HepG2 (cell line): ENCODE measurements around the gene BCAS1. TPM values are rescaled to one million over a fixed set of nuclear protein-coding genes. Genes with fewer than 3 reads are reported as not detected.

Experiments
- E2F1 ChIP-seq: sonication (generic); formaldehyde crosslinking; IDR thresholded peaks from 2 replicates; pipeline ENCODE4 v1.5.0; 2020; ENCODE audit warnings: missing genetic modification reagents
- SETDB1 ChIP-seq: sonication (generic); formaldehyde crosslinking; IDR thresholded peaks from 2 replicates; pipeline ENCODE4 v1.5.1; 2020; ENCODE audit warnings: missing genetic modification reagents, mild to moderate bottlenecking, borderline replicate concordance
- TSC22D2 ChIP-seq: sonication (generic); formaldehyde crosslinking; IDR thresholded peaks from 2 replicates; pipeline ENCODE4 v1.5.1; 2020; ENCODE audit warnings: missing genetic modification reagents, mild to moderate bottlenecking, borderline replicate concordance
- ZFP36 ChIP-seq: fragments of 150-350 bp; IDR thresholded peaks from 2 replicates; pipeline ENCODE4 v1.6.1; 2018; ENCODE audit warnings: borderline replicate concordance, low read length, low read depth; ENCODE audit not compliant: partially characterized antibody
- ZNF619 ChIP-seq: sonication (generic); formaldehyde crosslinking; IDR thresholded peaks from 2 replicates; pipeline ENCODE4 v1.4.0; 2020; ENCODE audit warnings: mild to moderate bottlenecking, missing genetic modification reagents
- ZNF761 ChIP-seq: sonication (generic); formaldehyde crosslinking; conservative IDR thresholded peaks from 2 replicates; pipeline ENCODE4 v1.4.0; 2020; ENCODE audit warnings: mild to moderate bottlenecking, missing genetic modification reagents
- polyA plus RNA-seq, 8 experiments: library from polyadenylated mRNA; depleted of rRNA in 3 of 8; stranded (reverse) in 7 of 8; unstranded in 1 of 8; fragments of >200 nt; fragmentation: Illumina TruSeq in 4 of 8; extraction: Trizol in 4 of 8; gene quantifications; 2 replicates each; pipeline versions ENCODE4 v1.2.1 to v1.2.3, GENCODE V29; 2011 to 2016; ENCODE audit warnings: low read depth in 4 of 8, missing spikeins in 1 of 8, mixed read lengths in 1 of 8; ENCODE audit not compliant: insufficient read depth in 1 of 8
- total RNA-seq, 5 experiments: library from RNA; depleted of rRNA; stranded (reverse); fragments of >200 nt; fragmentation: Illumina TruSeq; extraction: Trizol; gene quantifications; 2 replicates each; pipeline ENCODE4 v1.2.3, GENCODE V29; 2016; ENCODE audit warnings: low read depth in 1 of 5
- TF ChIP-seq, protein P1 (sequence below), 2 experiments: sonication (generic) in 1 of 2; formaldehyde crosslinking in 1 of 2; IDR thresholded peaks; 2 replicates each; pipeline versions ENCODE4 v1.6.1 to v1.9.0; 2014 to 2022; ENCODE audit warnings: antibody characterized with exemption in 1 of 2, borderline replicate concordance in 1 of 2, inconsistent platforms in 1 of 2, low read depth in 1 of 2, missing genetic modification reagents in 1 of 2
- TF ChIP-seq, protein P2 (sequence below): sonication (generic); formaldehyde crosslinking; IDR thresholded peaks from 2 replicates; pipeline ENCODE4 v1.4.0; 2020; ENCODE audit warnings: missing genetic modification reagents, borderline replicate concordance
- TF ChIP-seq, protein P3 (sequence below): sonication (generic); formaldehyde crosslinking; IDR thresholded peaks from 2 replicates; pipeline ENCODE4 v1.5.0; 2020; ENCODE audit warnings: missing genetic modification reagents
- TF ChIP-seq, protein P4 (sequence below): sonication (generic); formaldehyde crosslinking; IDR thresholded peaks from 2 replicates; pipeline ENCODE4 v1.5.0; 2020; ENCODE audit warnings: mild to moderate bottlenecking, missing genetic modification reagents
- TF ChIP-seq, protein P5 (sequence below): sonication (generic); formaldehyde crosslinking; IDR thresholded peaks from 2 replicates; pipeline ENCODE4 v1.4.0; 2020; ENCODE audit warnings: missing genetic modification reagents, borderline replicate concordance

Gene BCAS1
- total and polyA plus RNA-seq, 2 of the 13 experiments (the other 11 are each of a cell fraction or from before 2014, with no cell fraction given), result 0.55 to 0.91 TPM

DNA sequence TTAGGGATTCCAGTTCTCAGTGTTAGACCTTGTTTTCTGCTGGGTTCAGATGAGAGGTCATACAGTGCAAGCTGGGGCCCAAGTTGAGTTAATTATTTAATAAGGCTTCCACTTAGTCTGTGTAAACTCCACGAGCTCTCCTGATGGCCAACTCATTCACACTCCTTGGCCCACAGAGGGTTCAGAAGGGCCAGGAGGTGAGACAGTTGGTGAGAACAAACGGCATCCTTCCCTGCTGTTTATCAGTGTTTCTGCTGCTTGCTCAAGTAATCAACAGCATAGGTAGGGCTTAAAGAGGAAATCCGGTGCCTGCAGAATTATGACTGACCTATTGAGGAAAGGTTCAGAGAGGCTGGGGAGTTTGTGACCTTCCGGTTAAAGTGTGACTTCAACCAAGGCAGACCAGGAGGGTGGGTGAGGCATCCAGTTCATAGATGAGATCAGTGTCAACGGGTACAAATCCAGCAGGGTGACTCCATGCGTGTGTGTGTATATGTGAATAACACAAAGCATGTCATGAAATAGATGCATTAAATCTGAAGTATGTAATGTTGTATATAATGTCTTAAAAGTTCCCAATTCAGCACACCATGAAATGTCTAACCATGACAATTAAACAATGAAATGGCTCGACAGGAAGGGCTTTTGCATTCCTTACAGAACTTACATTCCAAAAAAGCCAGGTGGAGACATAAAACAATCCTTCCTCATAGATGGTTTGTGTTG is 37.4 kb upstream of the BCAS1 start (continued):
- TF ChIP-seq, protein P1, sequence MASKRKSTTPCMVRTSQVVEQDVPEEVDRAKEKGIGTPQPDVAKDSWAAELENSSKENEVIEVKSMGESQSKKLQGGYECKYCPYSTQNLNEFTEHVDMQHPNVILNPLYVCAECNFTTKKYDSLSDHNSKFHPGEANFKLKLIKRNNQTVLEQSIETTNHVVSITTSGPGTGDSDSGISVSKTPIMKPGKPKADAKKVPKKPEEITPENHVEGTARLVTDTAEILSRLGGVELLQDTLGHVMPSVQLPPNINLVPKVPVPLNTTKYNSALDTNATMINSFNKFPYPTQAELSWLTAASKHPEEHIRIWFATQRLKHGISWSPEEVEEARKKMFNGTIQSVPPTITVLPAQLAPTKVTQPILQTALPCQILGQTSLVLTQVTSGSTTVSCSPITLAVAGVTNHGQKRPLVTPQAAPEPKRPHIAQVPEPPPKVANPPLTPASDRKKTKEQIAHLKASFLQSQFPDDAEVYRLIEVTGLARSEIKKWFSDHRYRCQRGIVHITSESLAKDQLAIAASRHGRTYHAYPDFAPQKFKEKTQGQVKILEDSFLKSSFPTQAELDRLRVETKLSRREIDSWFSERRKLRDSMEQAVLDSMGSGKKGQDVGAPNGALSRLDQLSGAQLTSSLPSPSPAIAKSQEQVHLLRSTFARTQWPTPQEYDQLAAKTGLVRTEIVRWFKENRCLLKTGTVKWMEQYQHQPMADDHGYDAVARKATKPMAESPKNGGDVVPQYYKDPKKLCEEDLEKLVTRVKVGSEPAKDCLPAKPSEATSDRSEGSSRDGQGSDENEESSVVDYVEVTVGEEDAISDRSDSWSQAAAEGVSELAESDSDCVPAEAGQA (IDR thresholded peaks at IDR 0.05; ENCODE audit: low read depth), result peak; percentile 47
- TF ChIP-seq, protein P1 (CRISPR knock-in tag; IDR thresholded peaks at IDR 0.05; ENCODE audit: borderline replicate concordance), result no peak
- TF ChIP-seq E2F1 (CRISPR knock-in tag) (no peak), ZNF761 (CRISPR knock-in tag) (peak; percentile 86; the same call in 1 of the 2 replicates), ZFP36 (no peak), TSC22D2 (CRISPR knock-in tag) (0 out of 2 replicates have a peak, but pooled peaks have one; percentile 31), ZNF619 (CRISPR knock-in tag) (peak; percentile 55; the same call in 1 of the 2 replicates), SETDB1 (no peak)
- TF ChIP-seq, protein P2, sequence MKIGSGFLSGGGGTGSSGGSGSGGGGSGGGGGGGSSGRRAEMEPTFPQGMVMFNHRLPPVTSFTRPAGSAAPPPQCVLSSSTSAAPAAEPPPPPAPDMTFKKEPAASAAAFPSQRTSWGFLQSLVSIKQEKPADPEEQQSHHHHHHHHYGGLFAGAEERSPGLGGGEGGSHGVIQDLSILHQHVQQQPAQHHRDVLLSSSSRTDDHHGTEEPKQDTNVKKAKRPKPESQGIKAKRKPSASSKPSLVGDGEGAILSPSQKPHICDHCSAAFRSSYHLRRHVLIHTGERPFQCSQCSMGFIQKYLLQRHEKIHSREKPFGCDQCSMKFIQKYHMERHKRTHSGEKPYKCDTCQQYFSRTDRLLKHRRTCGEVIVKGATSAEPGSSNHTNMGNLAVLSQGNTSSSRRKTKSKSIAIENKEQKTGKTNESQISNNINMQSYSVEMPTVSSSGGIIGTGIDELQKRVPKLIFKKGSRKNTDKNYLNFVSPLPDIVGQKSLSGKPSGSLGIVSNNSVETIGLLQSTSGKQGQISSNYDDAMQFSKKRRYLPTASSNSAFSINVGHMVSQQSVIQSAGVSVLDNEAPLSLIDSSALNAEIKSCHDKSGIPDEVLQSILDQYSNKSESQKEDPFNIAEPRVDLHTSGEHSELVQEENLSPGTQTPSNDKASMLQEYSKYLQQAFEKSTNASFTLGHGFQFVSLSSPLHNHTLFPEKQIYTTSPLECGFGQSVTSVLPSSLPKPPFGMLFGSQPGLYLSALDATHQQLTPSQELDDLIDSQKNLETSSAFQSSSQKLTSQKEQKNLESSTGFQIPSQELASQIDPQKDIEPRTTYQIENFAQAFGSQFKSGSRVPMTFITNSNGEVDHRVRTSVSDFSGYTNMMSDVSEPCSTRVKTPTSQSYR (CRISPR knock-in tag), result peak; percentile 49; the same call in 1 of the 2 replicates
- TF ChIP-seq, protein P3, sequence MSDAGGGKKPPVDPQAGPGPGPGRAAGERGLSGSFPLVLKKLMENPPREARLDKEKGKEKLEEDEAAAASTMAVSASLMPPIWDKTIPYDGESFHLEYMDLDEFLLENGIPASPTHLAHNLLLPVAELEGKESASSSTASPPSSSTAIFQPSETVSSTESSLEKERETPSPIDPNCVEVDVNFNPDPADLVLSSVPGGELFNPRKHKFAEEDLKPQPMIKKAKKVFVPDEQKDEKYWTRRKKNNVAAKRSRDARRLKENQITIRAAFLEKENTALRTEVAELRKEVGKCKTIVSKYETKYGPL (CRISPR knock-in tag), result no peak; the same call in 1 of the 2 replicates
- TF ChIP-seq, protein P4, sequence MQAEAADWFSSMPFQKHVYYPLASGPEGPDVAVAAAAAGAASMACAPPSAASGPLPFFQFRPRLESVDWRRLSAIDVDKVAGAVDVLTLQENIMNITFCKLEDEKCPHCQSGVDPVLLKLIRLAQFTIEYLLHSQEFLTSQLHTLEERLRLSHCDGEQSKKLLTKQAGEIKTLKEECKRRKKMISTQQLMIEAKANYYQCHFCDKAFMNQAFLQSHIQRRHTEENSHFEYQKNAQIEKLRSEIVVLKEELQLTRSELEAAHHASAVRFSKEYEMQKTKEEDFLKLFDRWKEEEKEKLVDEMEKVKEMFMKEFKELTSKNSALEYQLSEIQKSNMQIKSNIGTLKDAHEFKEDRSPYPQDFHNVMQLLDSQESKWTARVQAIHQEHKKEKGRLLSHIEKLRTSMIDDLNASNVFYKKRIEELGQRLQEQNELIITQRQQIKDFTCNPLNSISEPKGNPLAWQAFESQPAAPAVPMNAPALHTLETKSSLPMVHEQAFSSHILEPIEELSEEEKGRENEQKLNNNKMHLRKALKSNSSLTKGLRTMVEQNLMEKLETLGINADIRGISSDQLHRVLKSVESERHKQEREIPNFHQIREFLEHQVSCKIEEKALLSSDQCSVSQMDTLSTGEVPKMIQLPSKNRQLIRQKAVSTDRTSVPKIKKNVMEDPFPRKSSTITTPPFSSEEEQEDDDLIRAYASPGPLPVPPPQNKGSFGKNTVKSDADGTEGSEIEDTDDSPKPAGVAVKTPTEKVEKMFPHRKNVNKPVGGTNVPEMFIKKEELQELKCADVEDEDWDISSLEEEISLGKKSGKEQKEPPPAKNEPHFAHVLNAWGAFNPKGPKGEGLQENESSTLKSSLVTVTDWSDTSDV, result no peak
- TF ChIP-seq, protein P5, sequence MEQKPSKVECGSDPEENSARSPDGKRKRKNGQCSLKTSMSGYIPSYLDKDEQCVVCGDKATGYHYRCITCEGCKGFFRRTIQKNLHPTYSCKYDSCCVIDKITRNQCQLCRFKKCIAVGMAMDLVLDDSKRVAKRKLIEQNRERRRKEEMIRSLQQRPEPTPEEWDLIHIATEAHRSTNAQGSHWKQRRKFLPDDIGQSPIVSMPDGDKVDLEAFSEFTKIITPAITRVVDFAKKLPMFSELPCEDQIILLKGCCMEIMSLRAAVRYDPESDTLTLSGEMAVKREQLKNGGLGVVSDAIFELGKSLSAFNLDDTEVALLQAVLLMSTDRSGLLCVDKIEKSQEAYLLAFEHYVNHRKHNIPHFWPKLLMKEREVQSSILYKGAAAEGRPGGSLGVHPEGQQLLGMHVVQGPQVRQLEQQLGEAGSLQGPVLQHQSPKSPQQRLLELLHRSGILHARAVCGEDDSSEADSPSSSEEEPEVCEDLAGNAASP (CRISPR knock-in tag), result peak; percentile 93
